Prostate gland (tissue), 2 donors: ENCODE results near the gene PLCB4. TPM values are rescaled to one million over a fixed set of nuclear protein-coding genes. Genes with fewer than 3 reads are reported as not detected.

Source experiments
- DNase-seq: peaks from one replicate; pipeline ENCODE4 v3.0.0-alpha.2; 2019; ENCODE audit warnings: low spot score
- H3K27ac ChIP-seq, 2 donors: fragments of 200-600 bp; sonication (generic); 2 replicates each; pipeline ENCODE4 v1.5.1; 2017 to 2019
- H3K27me3 ChIP-seq: fragments of 200-600 bp; sonication (generic); replicated peaks from 2 replicates; pipeline ENCODE4 v1.5.1; 2019; ENCODE audit not compliant: insufficient read depth
- H3K36me3 ChIP-seq, 2 donors: fragments of 200-600 bp; sonication (generic); 1 replicate in 1 of 2; 2 replicates in 1 of 2; pipeline versions ENCODE4 v1.5.1 to v1.8.1; 2017 to 2019
- H3K4me1 ChIP-seq: fragments of 200-600 bp; sonication (generic); replicated peaks from 2 replicates; pipeline ENCODE4 v1.5.1; 2019
- H3K4me3 ChIP-seq, 2 donors: fragments of 200-600 bp; sonication (generic); 2 replicates each; pipeline ENCODE4 v1.5.1; 2017 to 2019
- H3K9me3 ChIP-seq: fragments of 200-600 bp; sonication (generic); 2 replicates; pipeline ENCODE4 v1.5.1; 2017
- CTCF ChIP-seq, 4 experiments: fragments of 200-600 bp in 2 of 4; fragments of 450-650 bp in 2 of 4; sonication (generic) in 2 of 4; IDR thresholded peaks; 1 replicate in 3 of 4; 2 replicates in 1 of 4; pipeline ENCODE4 v1.5.1; 2016 to 2019; ENCODE audit warnings: antibody characterized with exemption in 4 of 4, mild to moderate bottlenecking in 2 of 4, moderate library complexity in 2 of 4
- POLR2A ChIP-seq: fragments of 450-650 bp; IDR thresholded peaks from one replicate; pipeline ENCODE4 v1.6.1; 2016; ENCODE audit warnings: antibody characterized with exemption, mild to moderate bottlenecking
- POLR2AphosphoS5 ChIP-seq: sonication (generic); formaldehyde crosslinking; IDR thresholded peaks from one replicate; pipeline ENCODE4 v1.6.1; 2017; ENCODE audit warnings: antibody characterized with exemption
- WGBS: methylation state at CpG from one replicate; pipeline ENCODE4 v1.1.5; 2018; 5-methylcytosine and 5-hydroxymethylcytosine counted together
- intact Hi-C: fragments of 100-400 bp; cut with DNase I; formaldehyde crosslinking; loops from one replicate; pipeline ENCODE4 v1.14.2; 2022
- total RNA-seq, 2 donors: library from RNA; depleted of rRNA; stranded (reverse); fragments of >200 nt; gene quantifications; one replicate each; pipeline ENCODE4 v1.1.0, GENCODE V29; 2016

PLCB4 gene
- total RNA-seq, 2 donors from 2014 or later: 9.1 to 11.6 TPM

DNA sequence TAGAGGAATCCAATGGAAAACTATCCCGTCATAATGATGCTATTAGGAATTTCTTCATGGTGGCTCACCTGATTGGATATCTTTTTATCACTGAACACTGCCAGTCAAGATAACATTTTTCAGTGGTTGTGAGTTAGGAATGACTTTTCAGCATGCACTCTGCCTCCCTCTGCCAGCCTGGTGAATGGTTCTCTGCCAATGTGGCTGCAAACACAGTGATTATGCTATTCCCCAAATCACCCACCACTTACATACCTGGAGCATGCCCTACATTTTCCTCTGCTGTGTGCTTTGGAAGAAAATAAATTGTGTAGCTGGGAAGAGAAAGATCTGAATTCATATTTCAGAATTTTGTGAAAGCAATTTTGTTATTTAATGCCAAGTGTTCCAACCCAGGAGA is 342.9 kb downstream of the PLCB4 start:
- WGBS: 97% methylated on average over 1 of the region's 1 CpG
- no peaks in the 10 kb centered on the region for H3K4me1 ChIP-seq
- TF ChIP-seq POLR2AphosphoS5 (no peak), POLR2A (no peak), CTCF (IDR thresholded peaks at IDR 0.05) (no peak)
- no peak overlapping the region for H3K4me3 ChIP-seq
- H3K36me3 ChIP-seq: no peaks in the 10 kb centered on the region
- no peak for DNase-seq
- no peak overlapping the region for H3K27ac ChIP-seq
- no peaks in the 10 kb centered on the region for H3K27me3 ChIP-seq
- H3K9me3 ChIP-seq: no peaks in the 10 kb centered on the region
- intact Hi-C loops: no loop called here

DNA sequence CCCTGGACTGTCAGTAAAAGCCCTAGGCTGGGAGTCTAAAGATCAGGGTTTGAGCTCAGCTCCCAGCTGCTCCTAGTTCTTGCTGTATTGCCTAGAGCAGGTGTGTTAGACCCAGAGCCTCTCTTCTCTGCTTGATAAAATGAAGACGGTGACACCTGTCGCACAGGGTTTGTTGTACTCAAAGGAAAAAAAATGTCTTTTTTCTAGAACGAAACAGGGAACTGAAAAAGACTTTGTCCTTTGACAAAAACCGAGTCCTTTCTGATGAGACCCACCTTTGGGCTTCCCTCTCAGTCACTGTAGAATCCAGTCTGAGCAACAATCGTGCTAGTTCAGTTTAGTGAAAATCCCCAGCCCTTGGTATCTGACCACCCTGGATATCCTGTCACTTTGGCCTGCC is 343.4 kb downstream of the PLCB4 start:
- WGBS: 94% methylated on average over 5 of the region's 5 CpGs
- DNase-seq: no peak
- no peaks in the 10 kb centered on the region for H3K27me3 ChIP-seq
- H3K36me3 ChIP-seq: no peaks in the 10 kb centered on the region
- H3K4me3 ChIP-seq: no peak overlapping the region
- H3K27ac ChIP-seq: no peak overlapping the region
- H3K4me1 ChIP-seq: no peaks in the 10 kb centered on the region
- no peak for TF ChIP-seq POLR2A
- TF ChIP-seq POLR2AphosphoS5: no peak
- no peak for TF ChIP-seq CTCF (IDR thresholded peaks at IDR 0.05)
- intact Hi-C loops: no loop called here
- no peaks in the 10 kb centered on the region for H3K9me3 ChIP-seq

DNA sequence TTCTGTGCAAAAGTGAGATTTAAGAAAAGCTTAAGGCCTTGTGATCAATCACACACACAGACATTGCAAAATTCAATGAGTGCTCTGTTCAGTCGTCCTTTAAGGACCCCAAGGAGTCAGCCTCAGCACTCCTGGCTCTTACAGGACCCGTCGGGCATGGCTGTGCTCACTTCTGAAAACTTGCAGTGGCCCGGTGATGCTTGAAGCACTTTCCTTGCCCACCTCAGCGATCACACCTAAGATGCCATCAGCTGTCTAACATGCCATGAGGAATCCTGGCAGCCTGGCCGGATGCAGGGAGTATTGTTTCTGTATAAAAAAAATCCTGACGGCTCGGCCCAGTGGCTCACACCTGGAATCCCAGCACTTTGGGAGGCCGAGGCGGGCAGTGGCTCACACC is 344.1 kb downstream of the PLCB4 start:
- Histone ChIP-seq H3K4me3 (no peak overlapping the region), H3K4me1 (no peaks in the 10 kb centered on the region), H3K36me3 (no peaks in the 10 kb centered on the region), H3K27ac (no peak overlapping the region), H3K9me3 (no peaks in the 10 kb centered on the region), H3K27me3 (no peaks in the 10 kb centered on the region)
- WGBS: 90% methylated on average over 10 of the region's 10 CpGs
- no peak for DNase-seq
- intact Hi-C loops: no loop called here
- TF ChIP-seq CTCF (IDR thresholded peaks at IDR 0.05): no peak
- no peak for TF ChIP-seq POLR2AphosphoS5
- no peak for TF ChIP-seq POLR2A

- no peaks in the 10 kb centered on the region for H3K27me3 ChIP-seq
- H3K4me1 ChIP-seq: no peaks in the 10 kb centered on the region
- H3K4me3 ChIP-seq: no peak overlapping the region
- 94% methylated on average over 2 of the region's 2 CpGs for WGBS
- no peak for TF ChIP-seq POLR2A
- TF ChIP-seq CTCF (IDR thresholded peaks at IDR 0.05): no peak
- TF ChIP-seq POLR2AphosphoS5: no peak
- no peaks in the 10 kb centered on the region for H3K9me3 ChIP-seq
- no peak overlapping the region for H3K27ac ChIP-seq
- DNase-seq: no peak
- H3K36me3 ChIP-seq: no peaks in the 10 kb centered on the region
- intact Hi-C loops: no loop called here
Measured at GRCh38 chr20:9415426-9415825, 346.5 kb downstream of the PLCB4 start.

GRCh38 chr20:9416421-9416820 is 347.5 kb downstream of the PLCB4 start:
- Histone ChIP-seq H3K27me3 (no peaks in the 10 kb centered on the region), H3K9me3 (no peaks in the 10 kb centered on the region), H3K4me3 (no peak overlapping the region), H3K27ac (no peak overlapping the region), H3K36me3 (no peaks in the 10 kb centered on the region), H3K4me1 (no peaks in the 10 kb centered on the region)
- no peak for DNase-seq
- 88% methylated on average over 3 of the region's 3 CpGs for WGBS
- intact Hi-C loops: no loop called here
- TF ChIP-seq POLR2AphosphoS5 (no peak), CTCF (IDR thresholded peaks at IDR 0.05) (no peak), POLR2A (no peak)
